Adrenal gland (tissue), 5 donors: ENCODE results near the gene SPTBN2.

ENCODE experiments used
- POLR2A ChIP-seq, 2 donors: fragments of 450-650 bp; IDR thresholded peaks; one replicate each; pipeline ENCODE4 v1.6.1; 2017; ENCODE audit warnings: antibody characterized with exemption in 2 of 2, mild to moderate bottlenecking in 2 of 2, moderate library complexity in 1 of 2
- TF ChIP-seq, protein P1 (sequence below), 6 experiments: fragments of 450-650 bp in 4 of 6; fragments of 200-600 bp in 2 of 6; sonication (generic) in 1 of 6; IDR thresholded peaks; 1 replicate in 5 of 6; 2 replicates in 1 of 6; pipeline versions ENCODE4 v1.5.1 to v1.8.0; 2016 to 2021; ENCODE audit warnings: antibody characterized with exemption in 6 of 6, mild to moderate bottlenecking in 2 of 6, moderate library complexity in 1 of 6
- donor health status: DM: no; HTN: no; CAD: no.

- TF ChIP-seq, protein P1, sequence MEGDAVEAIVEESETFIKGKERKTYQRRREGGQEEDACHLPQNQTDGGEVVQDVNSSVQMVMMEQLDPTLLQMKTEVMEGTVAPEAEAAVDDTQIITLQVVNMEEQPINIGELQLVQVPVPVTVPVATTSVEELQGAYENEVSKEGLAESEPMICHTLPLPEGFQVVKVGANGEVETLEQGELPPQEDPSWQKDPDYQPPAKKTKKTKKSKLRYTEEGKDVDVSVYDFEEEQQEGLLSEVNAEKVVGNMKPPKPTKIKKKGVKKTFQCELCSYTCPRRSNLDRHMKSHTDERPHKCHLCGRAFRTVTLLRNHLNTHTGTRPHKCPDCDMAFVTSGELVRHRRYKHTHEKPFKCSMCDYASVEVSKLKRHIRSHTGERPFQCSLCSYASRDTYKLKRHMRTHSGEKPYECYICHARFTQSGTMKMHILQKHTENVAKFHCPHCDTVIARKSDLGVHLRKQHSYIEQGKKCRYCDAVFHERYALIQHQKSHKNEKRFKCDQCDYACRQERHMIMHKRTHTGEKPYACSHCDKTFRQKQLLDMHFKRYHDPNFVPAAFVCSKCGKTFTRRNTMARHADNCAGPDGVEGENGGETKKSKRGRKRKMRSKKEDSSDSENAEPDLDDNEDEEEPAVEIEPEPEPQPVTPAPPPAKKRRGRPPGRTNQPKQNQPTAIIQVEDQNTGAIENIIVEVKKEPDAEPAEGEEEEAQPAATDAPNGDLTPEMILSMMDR (IDR thresholded peaks at IDR 0.05) = no peak
- no peak for TF ChIP-seq POLR2A (IDR thresholded peaks at IDR 0.05)
Measured at GRCh38 chr11:66725114-66725513, 3.9 kb downstream of the SPTBN2 start.
